Upper lobe of right lung (tissue), 1 donor: ENCODE measurements around the gene SLC12A7. TPM values are rescaled to one million over a fixed set of nuclear protein-coding genes. Genes with fewer than 3 reads are reported as not detected.

ENCODE experiments used
- ATAC-seq: fragments of 200-7000 bp; cut with Tn5 transposase; one replicate; pipeline ENCODE4 v1.9.1; 2020; ENCODE audit warnings: mild to moderate bottlenecking, moderate library complexity
- DNase-seq: peaks from one replicate; pipeline ENCODE4 v3.0.0-alpha.2; 2020
- H3K27ac ChIP-seq: fragments of 200-600 bp; one replicate; pipeline ENCODE4 v1.8.0; 2022
- H3K27me3 ChIP-seq: fragments of 200-600 bp; one replicate; pipeline ENCODE4 v1.8.0; 2022; ENCODE audit warnings: mild to moderate bottlenecking
- H3K36me3 ChIP-seq: fragments of 200-600 bp; one replicate; pipeline ENCODE4 v1.8.0; 2022
- H3K4me1 ChIP-seq: fragments of 200-600 bp; one replicate; pipeline ENCODE4 v1.8.0; 2022
- H3K4me3 ChIP-seq: fragments of 200-600 bp; one replicate; pipeline ENCODE4 v1.8.0; 2022; ENCODE audit warnings: mild to moderate bottlenecking
- H3K9me3 ChIP-seq: fragments of 200-600 bp; one replicate; pipeline ENCODE4 v1.8.0; 2022
- intact Hi-C: fragments of 100-400 bp; cut with DNase I; formaldehyde crosslinking; loops from one replicate; pipeline ENCODE4 v1.11.0; 2022
- total RNA-seq: library from RNA; stranded (reverse); fragmentation: NEBNext Ultra II Directional; extraction: Animal tissue kit (Norgen Biotek cat#: 25700); gene quantifications from one replicate; pipeline ENCODE4 v1.2.1, GENCODE V29; 2021
- TF ChIP-seq, protein P1 (sequence below): fragments of 200-600 bp; IDR thresholded peaks from one replicate; pipeline ENCODE4 v1.8.0; 2022; ENCODE audit warnings: antibody characterized with exemption
- donor health status: DM: no; HTN: yes; CAD: no; lungs with severe emphysema.

SLC12A7 gene
- total RNA-seq, 1 donor from 2014 or later: 49.6 TPM

DNA sequence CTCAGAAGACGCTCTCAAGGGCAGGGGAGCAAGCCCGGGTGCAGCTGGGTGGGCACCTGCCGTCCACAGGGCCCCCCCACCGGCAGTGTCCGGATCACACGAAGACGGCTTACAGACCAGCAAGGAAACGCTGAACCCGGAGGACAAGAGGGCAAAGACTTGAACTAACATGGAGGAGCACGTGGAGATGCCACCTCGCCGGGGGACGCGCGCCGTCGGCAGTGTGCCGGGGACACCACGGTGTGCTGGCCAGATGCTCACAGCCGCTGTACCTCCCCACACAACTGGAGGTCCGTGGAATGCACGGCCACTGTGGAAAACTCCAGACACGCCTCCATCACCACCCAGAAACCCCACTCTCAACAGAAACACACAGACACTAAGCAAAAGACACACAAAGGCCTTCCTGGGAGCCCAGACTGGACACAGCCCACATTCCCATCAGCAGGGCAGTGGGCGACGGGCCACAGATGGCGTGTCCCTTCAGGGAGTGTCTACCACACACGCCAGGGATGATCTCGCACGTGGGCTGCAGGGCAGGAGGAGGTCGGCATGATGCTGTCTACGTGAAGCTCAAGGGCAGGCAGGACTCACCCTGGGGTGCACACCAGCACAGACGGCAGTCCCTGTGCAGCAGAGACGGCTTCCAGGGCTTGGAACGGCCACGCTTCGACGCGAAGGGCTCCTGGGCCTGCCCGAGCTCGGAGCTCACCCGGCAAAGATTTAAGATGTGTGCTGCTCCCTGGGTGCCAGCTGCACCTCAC is 8.6 kb upstream of the SLC12A7 start:
- no peak for ATAC-seq
- no peak for DNase-seq
- no peaks in the 10 kb centered on the region for H3K27me3 ChIP-seq
- no peak overlapping the region for H3K4me3 ChIP-seq
- H3K9me3 ChIP-seq: no peaks in the 10 kb centered on the region
- no peak overlapping the region for H3K27ac ChIP-seq
- H3K4me1 ChIP-seq: peaks cover 7% of the 10 kb centered on the region
- intact Hi-C loops: no loop called here
- no peaks in the 10 kb centered on the region for H3K36me3 ChIP-seq
- TF ChIP-seq, protein P1, sequence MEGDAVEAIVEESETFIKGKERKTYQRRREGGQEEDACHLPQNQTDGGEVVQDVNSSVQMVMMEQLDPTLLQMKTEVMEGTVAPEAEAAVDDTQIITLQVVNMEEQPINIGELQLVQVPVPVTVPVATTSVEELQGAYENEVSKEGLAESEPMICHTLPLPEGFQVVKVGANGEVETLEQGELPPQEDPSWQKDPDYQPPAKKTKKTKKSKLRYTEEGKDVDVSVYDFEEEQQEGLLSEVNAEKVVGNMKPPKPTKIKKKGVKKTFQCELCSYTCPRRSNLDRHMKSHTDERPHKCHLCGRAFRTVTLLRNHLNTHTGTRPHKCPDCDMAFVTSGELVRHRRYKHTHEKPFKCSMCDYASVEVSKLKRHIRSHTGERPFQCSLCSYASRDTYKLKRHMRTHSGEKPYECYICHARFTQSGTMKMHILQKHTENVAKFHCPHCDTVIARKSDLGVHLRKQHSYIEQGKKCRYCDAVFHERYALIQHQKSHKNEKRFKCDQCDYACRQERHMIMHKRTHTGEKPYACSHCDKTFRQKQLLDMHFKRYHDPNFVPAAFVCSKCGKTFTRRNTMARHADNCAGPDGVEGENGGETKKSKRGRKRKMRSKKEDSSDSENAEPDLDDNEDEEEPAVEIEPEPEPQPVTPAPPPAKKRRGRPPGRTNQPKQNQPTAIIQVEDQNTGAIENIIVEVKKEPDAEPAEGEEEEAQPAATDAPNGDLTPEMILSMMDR: no peak

DNA sequence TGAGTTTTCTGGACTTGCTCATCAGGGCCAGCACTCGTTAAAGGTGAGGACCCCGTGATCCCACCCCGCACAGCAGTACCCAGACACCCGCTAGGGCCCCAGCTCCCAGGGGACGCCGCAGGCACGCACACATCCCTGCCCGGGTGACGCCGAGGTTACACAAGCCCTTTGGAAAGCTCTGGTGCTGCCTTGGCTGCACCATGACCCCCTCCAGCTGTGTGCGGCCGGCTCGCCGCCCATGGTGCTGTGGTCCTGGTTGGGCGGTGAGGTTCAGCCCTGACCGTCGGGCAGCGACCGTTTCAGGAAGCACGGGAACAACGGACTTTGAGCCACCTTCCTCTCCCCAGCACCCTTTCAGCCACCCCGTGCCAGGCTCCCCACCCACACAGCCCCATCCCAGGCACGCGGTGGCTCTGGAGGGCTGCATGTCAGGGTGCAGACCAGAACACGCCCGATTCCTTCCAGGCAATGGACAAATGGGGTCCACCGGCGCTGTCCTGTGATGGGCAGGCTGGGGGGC is 7.5 kb upstream of the SLC12A7 start:
- Histone ChIP-seq H3K27ac (no peak overlapping the region), H3K4me3 (no peak overlapping the region), H3K27me3 (no peaks in the 10 kb centered on the region), H3K36me3 (no peaks in the 10 kb centered on the region), H3K4me1 (peaks cover 6% of the 10 kb centered on the region), H3K9me3 (no peaks in the 10 kb centered on the region)
- DNase-seq: no peak
- peak; percentile 30 for ATAC-seq
- TF ChIP-seq, protein P1: no peak
- intact Hi-C loops: no loop called here

DNA sequence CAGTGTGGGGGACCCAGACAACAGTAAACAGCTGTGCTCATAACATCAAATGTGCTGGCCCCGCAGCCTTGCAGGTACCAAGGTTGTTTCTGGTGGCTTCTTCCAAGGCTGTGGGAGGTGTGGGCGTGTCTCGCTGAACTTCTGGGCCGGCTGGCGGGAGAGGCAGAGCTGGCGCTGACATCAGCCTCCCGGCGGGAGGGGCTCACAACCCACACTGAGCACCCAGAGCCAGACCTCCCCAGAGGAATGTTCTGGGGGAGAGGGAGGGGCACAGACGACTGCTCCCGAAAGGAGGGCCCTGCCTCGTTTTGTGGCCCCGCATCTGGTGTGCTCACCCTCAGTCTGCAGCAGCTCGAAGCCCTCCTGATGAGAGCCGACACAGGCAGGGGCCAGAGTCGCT is 6.9 kb upstream of the SLC12A7 start:
- DNase-seq (no peak), ATAC-seq (peak; percentile 17)
- Histone ChIP-seq H3K36me3 (no peaks in the 10 kb centered on the region), H3K9me3 (no peaks in the 10 kb centered on the region), H3K4me1 (peaks cover 6% of the 10 kb centered on the region), H3K27me3 (no peaks in the 10 kb centered on the region), H3K27ac (no peak overlapping the region), H3K4me3 (no peak overlapping the region)
- TF ChIP-seq, protein P1: no peak
- intact Hi-C loops: no loop called here

DNA sequence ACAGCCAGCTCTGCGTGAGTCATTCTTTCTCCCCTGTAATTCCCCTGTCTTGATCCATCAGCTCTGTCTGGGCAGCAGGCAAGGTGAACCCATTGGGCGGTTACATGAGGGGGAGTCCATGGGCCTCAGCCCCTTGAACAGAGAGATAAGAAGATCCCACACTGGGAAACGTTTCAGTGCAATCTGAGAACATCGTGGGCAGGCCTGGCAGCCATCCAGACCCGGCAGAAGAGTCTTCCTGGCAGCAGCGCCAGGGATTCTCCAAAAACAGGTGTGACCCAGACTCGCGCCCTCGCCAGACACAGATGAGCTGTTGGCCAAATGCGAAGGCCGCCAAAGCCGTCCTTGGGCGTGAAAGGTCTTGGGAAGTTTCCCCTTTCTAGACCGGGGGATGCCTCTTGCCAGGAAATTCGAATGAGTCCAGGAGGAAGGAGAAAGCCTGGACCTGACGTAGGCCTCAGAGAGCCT is 6.4 kb upstream of the SLC12A7 start:
- Histone ChIP-seq H3K4me3 (no peak overlapping the region), H3K27ac (no peak overlapping the region), H3K4me1 (peaks cover 6% of the 10 kb centered on the region), H3K27me3 (no peaks in the 10 kb centered on the region), H3K9me3 (no peaks in the 10 kb centered on the region), H3K36me3 (no peaks in the 10 kb centered on the region)
- TF ChIP-seq, protein P1: no peak
- DNase-seq (no peak), ATAC-seq (no peak)
- intact Hi-C loops: no loop called here

DNA sequence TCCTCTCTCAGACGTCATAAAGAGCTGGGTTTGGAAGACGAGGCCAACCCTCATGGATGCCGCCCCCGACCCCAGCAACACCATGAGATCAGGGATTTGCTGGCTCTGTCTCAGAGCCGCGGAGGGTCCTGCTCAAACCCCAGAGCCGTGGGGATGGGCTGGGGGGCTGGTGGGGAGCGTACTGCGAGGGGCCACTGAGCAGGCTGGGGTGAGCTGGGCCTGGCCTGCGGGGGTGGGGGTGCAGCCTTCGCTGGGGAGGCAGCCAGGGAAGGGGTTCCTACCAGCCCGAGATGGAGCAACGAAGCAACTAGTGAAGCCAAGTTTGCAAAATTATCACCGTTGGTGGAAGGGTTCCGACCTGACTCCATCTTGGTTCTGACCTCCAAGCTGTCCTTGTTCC is 5.1 kb upstream of the SLC12A7 start:
- intact Hi-C loops: no loop called here
- no peak for DNase-seq
- Histone ChIP-seq H3K4me3 (no peak overlapping the region), H3K4me1 (peaks cover 6% of the 10 kb centered on the region), H3K9me3 (no peaks in the 10 kb centered on the region), H3K27me3 (no peaks in the 10 kb centered on the region), H3K36me3 (no peaks in the 10 kb centered on the region), H3K27ac (no peak overlapping the region)
- TF ChIP-seq, protein P1: no peak
- ATAC-seq: no peak
